ENCODE results near the gene UNC5CL. TPM values are rescaled to one million over a fixed set of nuclear protein-coding genes. Genes with fewer than 3 reads are reported as not detected.

Gene UNC5CL
- total RNA-seq, 1 experiment from 2014 or later: 2.2 TPM

- Histone ChIP-seq H3K4me2 (ENCODE audit: low read length) (no peak overlapping the region), H3K79me2 (ENCODE audit: insufficient read depth, low read length) (peaks cover 2% of the 10 kb centered on the region; the same call in 1 of the 2 replicates), H3K4me3 (replicated peaks in 1 of 2; ENCODE audit: low read depth in 1 of 2, low read length in 2 of 2) (no peak overlapping the region), H4K20me1 (ENCODE audit: insufficient read depth) (no peaks in the 10 kb centered on the region), H3K4me1 (ENCODE audit: control insufficient read depth in 1 of 2, insufficient read depth in 2 of 2, low read length in 2 of 2) (no peaks in the 10 kb centered on the region; a peak in 1 of 4 replicates), H3K36me3 (ENCODE audit: control insufficient read depth in 1 of 2, insufficient read depth in 2 of 2, low read length in 2 of 2) (peaks cover 0 to 10% of the 10 kb centered on the region in 2 experiments; a peak in 2 of 4 replicates), H3K9me3 (ENCODE audit: control insufficient read depth in 1 of 2, insufficient read depth in 1 of 2, low read depth in 1 of 2, low read length in 2 of 2) (no peaks in the 10 kb centered on the region), H3K9ac (ENCODE audit: low read length) (no peak overlapping the region), H3K27me3 (ENCODE audit: insufficient read depth, low read length) (no peaks in the 10 kb centered on the region), H3K27ac (ENCODE audit: low read depth, low read length) (no peak overlapping the region), H3K9me2 (ENCODE audit: insufficient read depth) (no peaks in the 10 kb centered on the region), H2AFZ (ENCODE audit: low read depth, low read length, poor library complexity, severe bottlenecking) (no peak overlapping the region)
- DNase-seq (ENCODE audit: low read depth, low spot score): no peak
- RAD21 ChIA-PET (ENCODE audit: low non-redundant PET in 1 of 2, low total read pairs in 2 of 2, uncharacterized antibody in 2 of 2, unreplicated experiment in 2 of 2): no interaction called here
- TF ChIP-seq EGR1 (IDR thresholded peaks at IDR 0.05; ENCODE audit: low read depth) (no peak), ZNF274 (IDR thresholded peaks at IDR 0.05; ENCODE audit: low read depth, low read length) (no peak), TCF7L2 (IDR thresholded peaks at IDR 0.05; ENCODE audit: borderline replicate concordance, extremely low read depth, insufficient read depth, insufficient read length) (no peak), ATF3 (IDR thresholded peaks at IDR 0.05) (no peak), JUND (IDR thresholded peaks at IDR 0.05) (no peak), ZBTB33 (IDR thresholded peaks at IDR 0.05; ENCODE audit: extremely low read depth, insufficient replicate concordance, low read length) (no peak), RAD21 (IDR thresholded peaks at IDR 0.05; ENCODE audit: low read depth) (no peak), SRF (IDR thresholded peaks at IDR 0.05; ENCODE audit: low read depth) (no peak), EZH2 (IDR thresholded peaks at IDR 0.05) (no peak), CTCF (IDR thresholded peaks at IDR 0.05 in 2 of 3, conservative IDR thresholded peaks at IDR 0.05 in 1 of 3; ENCODE audit: borderline replicate concordance in 1 of 3, insufficient read depth in 1 of 3, low read depth in 2 of 3, low read length in 2 of 3) (no peak)
- CTCF ChIA-PET: no interaction called here
- no TSS peak for BruUV-seq (replicated peaks)
- intact Hi-C loops (cut with micrococcal nuclease): loop anchor here (5.0 kb wide), 1 partner anchor 1718 kb away; no protein-coding TSS in a partner anchor
- no peak for ATAC-seq
- POLR2A ChIA-PET: no interaction called here
These were observed 26.6 kb upstream of the UNC5CL start for GRCh38 chr6:41065550-41066026.
